ENCODE results near the gene SOHLH1. TPM values are rescaled to one million over a fixed set of nuclear protein-coding genes. Genes with fewer than 3 reads are reported as not detected.

SOHLH1 gene
- total and polyA plus RNA-seq, 2 of the 13 experiments (the other 11 are each of a cell fraction or from before 2014, with no cell fraction given) = 0.15 TPM

DNA sequence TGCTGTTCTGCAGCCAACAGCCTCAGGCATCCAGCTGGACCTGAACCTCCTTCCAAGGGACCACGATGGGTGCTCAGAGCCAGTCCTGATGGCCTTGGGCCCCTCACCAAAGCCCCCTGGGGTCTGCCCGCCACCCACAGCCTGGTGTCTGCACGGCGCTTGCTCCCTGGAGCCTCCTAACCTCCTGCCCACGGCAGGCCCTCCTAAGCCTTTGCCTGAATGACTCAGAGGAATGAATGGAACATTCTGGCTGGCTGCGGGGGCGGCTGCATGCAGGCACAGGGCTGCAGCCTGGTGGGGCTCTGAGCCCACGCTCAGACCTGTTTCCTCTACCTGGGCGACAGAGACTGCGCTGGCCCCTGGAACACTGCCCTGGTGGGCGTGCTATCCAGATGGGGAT is 6.9 kb downstream of the SOHLH1 start (continued):
- TF ChIP-seq ZNF652 (CRISPR knock-in tag; IDR thresholded peaks at IDR 0.05; ENCODE audit: borderline replicate concordance, low read depth) = no peak

DNA sequence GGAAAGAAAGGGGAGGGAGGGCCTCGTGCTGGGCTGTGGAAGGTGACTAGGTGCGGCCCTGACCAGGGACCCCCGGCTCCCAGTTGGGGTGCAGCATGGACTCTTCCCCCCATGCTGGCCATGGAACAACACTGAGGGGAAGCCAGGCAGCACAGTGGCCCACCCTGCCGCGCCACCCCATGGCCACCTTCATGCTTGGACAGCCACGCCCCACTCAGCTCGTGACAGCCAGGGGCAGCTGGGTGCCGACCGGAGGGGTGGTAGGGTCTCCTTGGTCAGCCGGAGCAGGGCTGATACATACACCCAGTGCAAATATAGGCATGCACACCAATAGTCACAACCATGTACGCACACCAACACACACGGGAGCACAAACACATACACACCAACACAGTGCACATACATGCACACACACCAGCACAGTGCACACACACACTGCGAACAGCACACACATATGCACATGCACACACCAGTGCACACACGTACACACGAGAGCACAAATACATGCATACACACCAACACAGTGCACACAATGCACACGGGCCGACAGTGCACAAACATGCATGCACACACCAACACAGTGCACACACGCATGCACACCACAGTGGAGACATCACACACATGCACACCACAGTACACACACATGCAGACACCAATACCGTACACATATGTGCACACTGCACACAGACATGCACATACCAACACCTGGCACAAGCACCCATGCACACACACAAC is 8.3 kb downstream of the SOHLH1 start:
- ATAC-seq = no peak
- Histone ChIP-seq H3K27ac (ENCODE audit: extremely low read length, insufficient read depth, low read length) (no peak overlapping the region), H3K4me1 (ENCODE audit: insufficient read depth, low read length) (no peaks in the 10 kb centered on the region), H4K20me1 (ENCODE audit: insufficient read depth, low read length) (peaks cover 2% of the 10 kb centered on the region; the same call in 1 of the 2 replicates), H3K9me3 (ENCODE audit: low read length) (no peaks in the 10 kb centered on the region), H3K79me2 (ENCODE audit: insufficient read depth, low read length) (no peaks in the 10 kb centered on the region), H3K4me2 (ENCODE audit: low read depth, low read length) (no peak overlapping the region), H3K36me3 (replicated peaks in 1 of 2; ENCODE audit: control insufficient read depth in 1 of 2, insufficient read depth in 2 of 2, low read length in 2 of 2) (no peaks in the 10 kb centered on the region), H3K27me3 (ENCODE audit: control insufficient read depth in 1 of 2, insufficient read depth in 2 of 2, low read length in 2 of 2) (peaks cover 29 to 94% of the 10 kb centered on the region in 2 experiments), H2AFZ (ENCODE audit: low read length) (no peak overlapping the region), H3K4me3 (replicated peaks in 1 of 3; ENCODE audit: insufficient read depth in 1 of 3, low read depth in 2 of 3, low read length in 3 of 3) (no peak overlapping the region), H3K9ac (ENCODE audit: insufficient read depth, low read depth, low read length) (no peak overlapping the region)
- no peak for TF ChIP-seq ISX (CRISPR knock-in tag; conservative IDR thresholded peaks at IDR 0.05)
- no TSS peak for BruUV-seq (replicated peaks)
- ChIA-PET CTCF (ENCODE audit: low intra/inter-chr PET ratio, low total read pairs) (no interaction called here), POLR2A (no interaction called here)
- in situ Hi-C loops (cut with HindIII; ENCODE audit: extremely low pct_ligation_motif_present, low pct_unique_long_range_greater_than_20kb) (no loop called here), intact Hi-C loops (cut with micrococcal nuclease; ENCODE audit: unreplicated experiment) (no loop called here)
- DNase-seq (ENCODE audit: low spot score) = no peak
- WGBS (ENCODE audit: low lambda C conversion rate) = 12% methylated on average over 5 of the region's 19 CpGs
- FAIRE-seq = no peak

DNA sequence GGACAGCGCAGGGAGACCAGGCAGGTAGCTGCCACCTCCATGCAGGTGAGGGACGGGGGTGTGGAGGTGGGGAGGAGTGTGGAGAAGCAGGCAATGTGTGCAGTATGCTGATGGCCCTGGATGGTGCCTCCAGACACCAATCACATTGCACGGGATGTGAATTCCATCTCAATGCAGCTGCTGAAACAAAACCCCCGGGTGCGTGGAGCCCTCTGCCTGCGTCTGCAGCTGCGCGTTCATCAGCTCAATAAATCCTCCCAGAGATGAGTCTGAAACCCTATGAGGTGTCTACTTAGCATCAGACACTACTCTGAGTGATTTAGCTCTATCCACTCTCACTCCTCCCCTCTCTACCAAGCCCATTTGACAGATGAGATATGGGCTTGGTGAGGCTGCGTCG is 10.3 kb downstream of the SOHLH1 start:
- CTCF ChIA-PET (ENCODE audit: low intra/inter-chr PET ratio, low total read pairs) = no interaction called here
- POLR2A ChIA-PET = no interaction called here
- Histone ChIP-seq H3K9ac (ENCODE audit: insufficient read depth, low read depth, low read length) (no peak overlapping the region), H4K20me1 (ENCODE audit: insufficient read depth, low read length) (peaks cover 2% of the 10 kb centered on the region; the same call in 1 of the 2 replicates), H3K79me2 (ENCODE audit: insufficient read depth, low read length) (no peaks in the 10 kb centered on the region), H2AFZ (ENCODE audit: low read length) (no peak overlapping the region), H3K9me3 (ENCODE audit: low read length) (no peaks in the 10 kb centered on the region), H3K4me2 (ENCODE audit: low read depth, low read length) (no peak overlapping the region), H3K27me3 (ENCODE audit: control insufficient read depth in 1 of 2, insufficient read depth in 2 of 2, low read length in 2 of 2) (peaks cover 25 to 87% of the 10 kb centered on the region in 2 experiments; a peak in 4 of 5 replicates), H3K4me3 (replicated peaks in 1 of 3; ENCODE audit: insufficient read depth in 1 of 3, low read depth in 2 of 3, low read length in 3 of 3) (no peak overlapping the region), H3K4me1 (ENCODE audit: insufficient read depth, low read length) (no peaks in the 10 kb centered on the region), H3K36me3 (replicated peaks in 1 of 2; ENCODE audit: control insufficient read depth in 1 of 2, insufficient read depth in 2 of 2, low read length in 2 of 2) (no peaks in the 10 kb centered on the region), H3K27ac (ENCODE audit: extremely low read length, insufficient read depth, low read length) (no peak overlapping the region)
- 6% methylated on average over 6 of the region's 10 CpGs for WGBS (ENCODE audit: low lambda C conversion rate)
- no TSS peak for BruUV-seq (replicated peaks)
- ATAC-seq (no peak), DNase-seq (ENCODE audit: low spot score) (no peak), FAIRE-seq (no peak)
- in situ Hi-C loops (cut with HindIII; ENCODE audit: extremely low pct_ligation_motif_present, low pct_unique_long_range_greater_than_20kb) (no loop called here), intact Hi-C loops (cut with micrococcal nuclease; ENCODE audit: unreplicated experiment) (no loop called here)
- TF ChIP-seq ARNTL (CRISPR knock-in tag; IDR thresholded peaks at IDR 0.05) = no peak
- no peak for TF ChIP-seq TOE1 (CRISPR knock-in tag; IDR thresholded peaks at IDR 0.05)
- TF ChIP-seq, protein P1, sequence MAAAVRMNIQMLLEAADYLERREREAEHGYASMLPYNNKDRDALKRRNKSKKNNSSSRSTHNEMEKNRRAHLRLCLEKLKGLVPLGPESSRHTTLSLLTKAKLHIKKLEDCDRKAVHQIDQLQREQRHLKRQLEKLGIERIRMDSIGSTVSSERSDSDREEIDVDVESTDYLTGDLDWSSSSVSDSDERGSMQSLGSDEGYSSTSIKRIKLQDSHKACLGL (CRISPR knock-in tag; IDR thresholded peaks at IDR 0.05) = no peak
- TF ChIP-seq, protein P2, sequence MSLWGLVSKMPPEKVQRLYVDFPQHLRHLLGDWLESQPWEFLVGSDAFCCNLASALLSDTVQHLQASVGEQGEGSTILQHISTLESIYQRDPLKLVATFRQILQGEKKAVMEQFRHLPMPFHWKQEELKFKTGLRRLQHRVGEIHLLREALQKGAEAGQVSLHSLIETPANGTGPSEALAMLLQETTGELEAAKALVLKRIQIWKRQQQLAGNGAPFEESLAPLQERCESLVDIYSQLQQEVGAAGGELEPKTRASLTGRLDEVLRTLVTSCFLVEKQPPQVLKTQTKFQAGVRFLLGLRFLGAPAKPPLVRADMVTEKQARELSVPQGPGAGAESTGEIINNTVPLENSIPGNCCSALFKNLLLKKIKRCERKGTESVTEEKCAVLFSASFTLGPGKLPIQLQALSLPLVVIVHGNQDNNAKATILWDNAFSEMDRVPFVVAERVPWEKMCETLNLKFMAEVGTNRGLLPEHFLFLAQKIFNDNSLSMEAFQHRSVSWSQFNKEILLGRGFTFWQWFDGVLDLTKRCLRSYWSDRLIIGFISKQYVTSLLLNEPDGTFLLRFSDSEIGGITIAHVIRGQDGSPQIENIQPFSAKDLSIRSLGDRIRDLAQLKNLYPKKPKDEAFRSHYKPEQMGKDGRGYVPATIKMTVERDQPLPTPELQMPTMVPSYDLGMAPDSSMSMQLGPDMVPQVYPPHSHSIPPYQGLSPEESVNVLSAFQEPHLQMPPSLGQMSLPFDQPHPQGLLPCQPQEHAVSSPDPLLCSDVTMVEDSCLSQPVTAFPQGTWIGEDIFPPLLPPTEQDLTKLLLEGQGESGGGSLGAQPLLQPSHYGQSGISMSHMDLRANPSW (CRISPR knock-in tag; IDR thresholded peaks at IDR 0.05; ENCODE audit: borderline replicate concordance) = no peak
- no peak for TF ChIP-seq TCF7 (IDR thresholded peaks at IDR 0.05; ENCODE audit: low read depth)
- no peak for TF ChIP-seq ZNF678 (CRISPR knock-in tag; IDR thresholded peaks at IDR 0.05)
- TF ChIP-seq, protein P3, sequence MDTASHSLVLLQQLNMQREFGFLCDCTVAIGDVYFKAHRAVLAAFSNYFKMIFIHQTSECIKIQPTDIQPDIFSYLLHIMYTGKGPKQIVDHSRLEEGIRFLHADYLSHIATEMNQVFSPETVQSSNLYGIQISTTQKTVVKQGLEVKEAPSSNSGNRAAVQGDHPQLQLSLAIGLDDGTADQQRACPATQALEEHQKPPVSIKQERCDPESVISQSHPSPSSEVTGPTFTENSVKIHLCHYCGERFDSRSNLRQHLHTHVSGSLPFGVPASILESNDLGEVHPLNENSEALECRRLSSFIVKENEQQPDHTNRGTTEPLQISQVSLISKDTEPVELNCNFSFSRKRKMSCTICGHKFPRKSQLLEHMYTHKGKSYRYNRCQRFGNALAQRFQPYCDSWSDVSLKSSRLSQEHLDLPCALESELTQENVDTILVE (CRISPR knock-in tag; IDR thresholded peaks at IDR 0.05) = no peak
- TF ChIP-seq, protein P4, sequence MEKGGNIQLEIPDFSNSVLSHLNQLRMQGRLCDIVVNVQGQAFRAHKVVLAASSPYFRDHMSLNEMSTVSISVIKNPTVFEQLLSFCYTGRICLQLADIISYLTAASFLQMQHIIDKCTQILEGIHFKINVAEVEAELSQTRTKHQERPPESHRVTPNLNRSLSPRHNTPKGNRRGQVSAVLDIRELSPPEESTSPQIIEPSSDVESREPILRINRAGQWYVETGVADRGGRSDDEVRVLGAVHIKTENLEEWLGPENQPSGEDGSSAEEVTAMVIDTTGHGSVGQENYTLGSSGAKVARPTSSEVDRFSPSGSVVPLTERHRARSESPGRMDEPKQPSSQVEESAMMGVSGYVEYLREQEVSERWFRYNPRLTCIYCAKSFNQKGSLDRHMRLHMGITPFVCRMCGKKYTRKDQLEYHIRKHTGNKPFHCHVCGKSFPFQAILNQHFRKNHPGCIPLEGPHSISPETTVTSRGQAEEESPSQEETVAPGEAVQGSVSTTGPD (CRISPR knock-in tag; IDR thresholded peaks at IDR 0.05) = no peak
- TF ChIP-seq ZNF510 (CRISPR knock-in tag; IDR thresholded peaks at IDR 0.05; ENCODE audit: low read depth) = no peak

All from HepG2 (cell line).